Activated CD8-positive, alpha-beta T cell treated with anti-CD3 and anti-CD28 coated beads, Interleukin-2, amount 10 ng/mL, durations not matched to agents 7 days and 5 days (primary cell): ENCODE data around the gene LGI2. TPM values are rescaled to one million over a fixed set of nuclear protein-coding genes. Genes with fewer than 3 reads are reported as not detected.

Experiments used
- ATAC-seq: fragments of 150-1000 bp; cut with Tn5 transposase; one replicate; pipeline ENCODE4 v1.10.0; 2021; ENCODE audit warnings: moderate library complexity
- CTCF ChIA-PET: fragments of 350-600 bp; sonication (Branson Sonifier 250); formaldehyde crosslinking; loops from one replicate; lab custom pipeline; 2021; ENCODE audit warnings: antibody characterized with exemption; lab: Charles Lee
- POLR2A ChIA-PET: fragments of 350-600 bp; sonication (Branson Sonifier 250); formaldehyde crosslinking; loops from one replicate; lab custom pipeline; 2021; ENCODE audit warnings: antibody characterized with exemption; lab: Charles Lee
- DNase-seq: peaks from one replicate; pipeline ENCODE4 v3.0.0-alpha.2; 2020
- H3K27ac Mint-ChIP-seq: one replicate; pipeline ENCODE4 v1.8.0; 2021; ENCODE audit warnings: mild to moderate bottlenecking, mixed read lengths
- H3K27me3 Mint-ChIP-seq: one replicate; pipeline ENCODE4 v1.8.0; 2021; ENCODE audit warnings: low read depth, mixed read lengths
- H3K36me3 Mint-ChIP-seq: one replicate; pipeline ENCODE4 v1.8.0; 2021; ENCODE audit warnings: low read depth, mixed read lengths
- H3K4me1 Mint-ChIP-seq: one replicate; pipeline ENCODE4 v1.8.0; 2021; ENCODE audit warnings: low read depth, mixed read lengths
- H3K4me3 Mint-ChIP-seq: one replicate; pipeline ENCODE4 v1.8.0; 2021; ENCODE audit warnings: mild to moderate bottlenecking, mixed read lengths
- H3K9me3 Mint-ChIP-seq: one replicate; pipeline ENCODE4 v1.8.0; 2022; ENCODE audit warnings: mixed read lengths; ENCODE audit not compliant: insufficient read depth
- total RNA-seq, 2 experiments: library from RNA; stranded (reverse); gene quantifications; one replicate each; pipeline ENCODE4 v1.2.3, GENCODE V29; 2021

LGI2 gene
- total RNA-seq, 2 experiments from 2014 or later, result not detected

- Mint-ChIP-seq H3K9me3 (no peaks in the 10 kb centered on the region), H3K27me3 (no peaks in the 10 kb centered on the region), H3K36me3 (no peaks in the 10 kb centered on the region), H3K27ac (no peak overlapping the region), H3K4me1 (no peaks in the 10 kb centered on the region), H3K4me3 (no peak overlapping the region)
- ChIA-PET CTCF (no interaction called here), POLR2A (no interaction called here)
- DNase-seq, result no peak
- no peak for ATAC-seq
These were observed 41.4 kb downstream of the LGI2 start for GRCh38 chr4:24989327-24989726.

GRCh38 chr4:24988776-24989175, 42.0 kb downstream of the LGI2 start:
- Mint-ChIP-seq H3K4me3 (no peak overlapping the region), H3K9me3 (no peaks in the 10 kb centered on the region), H3K27ac (no peak overlapping the region), H3K27me3 (no peaks in the 10 kb centered on the region), H3K36me3 (no peaks in the 10 kb centered on the region), H3K4me1 (no peaks in the 10 kb centered on the region)
- CTCF ChIA-PET, result no interaction called here
- POLR2A ChIA-PET, result no interaction called here
- DNase-seq, result no peak
- ATAC-seq, result no peak

DNA sequence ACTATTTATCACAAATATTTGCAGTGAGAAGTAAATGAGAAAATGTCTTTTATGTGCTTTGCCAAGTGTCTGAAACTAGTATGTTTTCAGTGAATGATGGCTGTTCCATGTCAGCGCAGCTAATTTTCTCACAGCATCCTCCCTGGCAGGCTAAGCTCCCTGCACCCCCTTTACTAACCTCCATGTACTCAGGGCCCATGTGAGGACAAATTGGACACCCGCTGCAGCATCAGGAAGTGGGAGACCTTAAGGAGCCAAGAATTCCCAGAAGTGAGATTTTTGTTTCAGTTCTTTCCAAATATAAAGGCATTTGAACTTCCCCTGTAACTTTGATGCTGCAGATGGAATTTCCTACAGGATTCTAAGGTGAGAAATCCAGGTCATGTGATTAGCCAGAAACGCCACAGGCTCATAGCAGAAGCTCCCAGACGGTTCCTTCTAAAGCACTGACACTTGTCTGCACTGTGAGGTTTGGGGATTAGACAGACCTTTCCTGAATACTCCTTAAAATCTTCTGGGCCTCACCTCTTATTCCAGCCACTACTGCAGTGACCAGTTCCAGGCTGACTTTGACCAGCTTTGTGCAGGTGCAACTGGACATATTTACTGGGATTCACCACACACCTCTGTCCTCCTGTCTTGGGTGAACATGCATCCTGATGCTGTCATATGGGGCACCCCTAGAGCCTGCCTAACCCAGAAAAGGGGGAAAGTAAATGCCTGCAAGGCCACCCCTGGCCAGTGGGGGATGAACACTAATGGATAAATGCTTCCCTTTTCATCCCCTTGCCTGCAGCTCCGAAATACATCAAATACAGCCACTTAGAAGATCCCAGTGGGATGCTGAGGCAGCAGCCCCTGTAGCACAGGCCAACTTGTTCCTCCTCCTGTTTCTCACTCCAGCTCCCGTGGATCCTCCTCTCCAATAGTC, 45.9 kb downstream of the LGI2 start:
- peaks cover 5% of the 10 kb centered on the region for H3K4me1 Mint-ChIP-seq
- H3K36me3 Mint-ChIP-seq, result no peaks in the 10 kb centered on the region
- no peaks in the 10 kb centered on the region for H3K9me3 Mint-ChIP-seq
- ChIA-PET POLR2A (no interaction called here), CTCF (interaction anchor here (1.6 kb wide), 1 partner anchor 160 kb away, joined by 5 read pairs; no protein-coding TSS in a partner anchor)
- ATAC-seq (no peak), DNase-seq (no peak)
- H3K27me3 Mint-ChIP-seq, result no peaks in the 10 kb centered on the region
- H3K27ac Mint-ChIP-seq, result no peak overlapping the region
- no peak overlapping the region for H3K4me3 Mint-ChIP-seq

- Mint-ChIP-seq H3K27ac (no peak overlapping the region), H3K4me3 (no peak overlapping the region), H3K4me1 (peaks cover 11% of the 10 kb centered on the region), H3K27me3 (peaks cover 3% of the 10 kb centered on the region), H3K36me3 (no peaks in the 10 kb centered on the region), H3K9me3 (no peaks in the 10 kb centered on the region)
- ATAC-seq (no peak), DNase-seq (no peak)
- ChIA-PET CTCF (interaction anchor here (0.6 to 5.2 kb wide), 18 partner anchors 10 to 491 kb away, joined by 3 to 52 read pairs (median 4); partner anchors contain the start of gene SEPSECS), POLR2A (interaction anchor here (0.7 kb wide), 1 partner anchor 518 kb away, joined by 4 read pairs; no protein-coding TSS in a partner anchor)
These were observed 50.0 kb downstream of the LGI2 start for GRCh38 chr4:24980740-24981139.

DNA sequence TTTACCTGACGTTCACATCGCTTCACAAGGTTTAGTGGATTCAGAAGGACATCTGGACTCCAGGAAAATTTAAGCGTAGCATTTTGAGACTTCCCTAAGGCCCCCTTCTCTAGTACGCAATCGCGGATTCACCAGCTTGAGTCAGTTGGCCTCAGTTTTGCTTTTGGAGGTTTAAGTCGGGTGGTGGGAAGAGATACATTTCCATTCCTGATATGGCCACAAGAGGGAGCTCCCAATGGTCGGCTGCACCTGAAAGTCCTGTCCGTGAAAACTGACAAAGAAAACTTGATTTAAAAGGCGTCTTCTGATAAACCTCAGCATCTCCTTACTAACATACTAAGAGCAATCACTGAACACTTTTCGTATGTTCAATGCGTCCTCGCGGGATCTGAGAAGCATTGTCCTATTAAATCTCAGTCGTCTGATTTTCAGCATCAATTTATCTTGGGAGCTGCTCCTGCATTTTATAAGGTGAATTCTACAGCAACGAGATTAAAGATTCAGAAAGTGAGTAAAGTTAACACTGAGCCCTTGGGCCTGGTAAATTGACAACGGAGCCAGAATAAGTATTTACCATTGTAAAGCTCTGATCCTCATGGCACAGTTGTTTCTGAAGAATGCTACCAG, 50.6 kb downstream of the LGI2 start:
- peak; percentile 61 for ATAC-seq
- ChIA-PET POLR2A (interaction anchor here (0.7 kb wide), 1 partner anchor 517 kb away, joined by 4 read pairs; no protein-coding TSS in a partner anchor), CTCF (interaction anchor here (0.6 to 5.2 kb wide), 21 partner anchors 10 to 491 kb away, joined by 3 to 52 read pairs (median 4); partner anchors contain the start of gene SEPSECS)
- Mint-ChIP-seq H3K36me3 (no peaks in the 10 kb centered on the region), H3K4me3 (peak overlapping the region; percentile 36), H3K4me1 (peaks cover 11% of the 10 kb centered on the region), H3K9me3 (no peaks in the 10 kb centered on the region), H3K27me3 (peaks cover 3% of the 10 kb centered on the region), H3K27ac (no peak overlapping the region)
- peak; percentile 66 for DNase-seq

- H3K27me3 Mint-ChIP-seq, result peaks cover 3% of the 10 kb centered on the region
- ChIA-PET POLR2A (no interaction called here), CTCF (interaction anchor here (0.8 to 5.2 kb wide), 14 partner anchors 13 to 490 kb away, joined by 3 to 52 read pairs (median 5); partner anchors contain the start of gene SEPSECS)
- peaks cover 11% of the 10 kb centered on the region for H3K4me1 Mint-ChIP-seq
- H3K36me3 Mint-ChIP-seq, result no peaks in the 10 kb centered on the region
- no peak for DNase-seq
- no peak for ATAC-seq
- no peak overlapping the region for H3K4me3 Mint-ChIP-seq
- H3K27ac Mint-ChIP-seq, result no peak overlapping the region
- no peaks in the 10 kb centered on the region for H3K9me3 Mint-ChIP-seq
These were observed 51.2 kb downstream of the LGI2 start for GRCh38 chr4:24979554-24979953.

DNA sequence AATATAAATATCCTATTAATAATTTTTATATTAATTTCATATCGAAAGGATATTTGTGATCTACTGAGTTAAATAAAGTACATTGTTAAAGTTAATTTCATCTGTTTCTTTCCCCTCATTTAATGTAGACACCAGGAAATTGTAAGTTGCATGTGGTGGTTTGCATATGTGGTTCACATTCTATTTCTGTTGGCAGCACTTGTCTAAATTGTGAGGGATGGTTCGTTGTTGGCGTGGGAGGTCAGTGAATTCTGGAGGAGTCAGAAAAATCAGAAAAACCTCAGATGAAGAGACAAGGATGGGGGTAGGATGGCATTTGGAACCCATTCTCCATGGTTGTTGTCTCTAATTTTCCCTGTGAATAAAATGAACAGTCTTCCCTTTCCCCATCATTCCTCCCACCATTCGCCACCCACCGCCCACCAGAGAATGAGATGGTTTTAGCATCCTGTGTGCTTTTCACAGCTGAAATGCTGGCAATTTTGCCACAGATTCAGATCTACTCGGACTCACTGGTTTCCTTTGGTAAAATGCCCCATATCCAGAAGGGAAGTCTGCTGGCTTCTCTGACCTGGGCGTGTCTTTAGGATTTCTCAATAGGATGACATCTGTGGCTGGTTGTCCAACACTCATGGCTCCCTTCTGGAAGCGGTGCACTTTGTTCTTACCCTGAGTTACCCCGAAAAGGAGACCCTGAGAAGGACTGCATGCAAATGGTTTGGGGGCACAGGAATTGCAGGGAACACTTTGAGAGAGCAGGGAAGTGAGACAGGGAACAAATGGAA, 52.3 kb downstream of the LGI2 start:
- Mint-ChIP-seq H3K27ac (no peak overlapping the region), H3K36me3 (no peaks in the 10 kb centered on the region), H3K27me3 (peaks cover 5% of the 10 kb centered on the region), H3K4me3 (no peak overlapping the region), H3K9me3 (no peaks in the 10 kb centered on the region), H3K4me1 (peaks cover 11% of the 10 kb centered on the region)
- DNase-seq, result no peak
- ChIA-PET CTCF (interaction anchor here (5.2 kb wide), 1 partner anchor 388 kb away, joined by 52 read pairs; no protein-coding TSS in a partner anchor), POLR2A (no interaction called here)
- ATAC-seq, result no peak

DNA sequence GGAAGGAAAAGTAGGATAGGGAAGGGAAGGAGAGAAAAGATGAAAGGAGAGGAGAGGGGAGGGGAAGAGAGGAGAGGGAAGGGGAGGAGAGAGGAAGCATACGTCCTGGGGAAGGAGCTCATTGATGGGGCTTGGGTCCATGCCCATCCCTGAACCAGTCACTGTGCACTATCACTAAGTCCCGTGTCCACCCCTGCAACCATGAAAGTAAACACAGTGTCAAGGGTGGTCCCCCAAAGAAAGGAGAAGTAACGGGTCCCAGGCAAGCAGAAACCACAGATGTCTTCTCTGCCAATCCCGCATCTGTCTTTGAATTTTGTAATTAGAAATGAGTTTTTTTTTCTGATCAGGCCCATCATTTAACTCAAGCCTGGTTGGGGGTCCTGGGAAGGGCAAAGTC, 55.2 kb downstream of the LGI2 start:
- peaks cover 5% of the 10 kb centered on the region for H3K27me3 Mint-ChIP-seq
- H3K4me1 Mint-ChIP-seq, result peaks cover 11% of the 10 kb centered on the region
- H3K4me3 Mint-ChIP-seq, result no peak overlapping the region
- H3K36me3 Mint-ChIP-seq, result no peaks in the 10 kb centered on the region
- H3K9me3 Mint-ChIP-seq, result no peaks in the 10 kb centered on the region
- ChIA-PET POLR2A (interaction anchor here (0.6 kb wide), 1 partner anchor 543 kb away, joined by 4 read pairs; no protein-coding TSS in a partner anchor), CTCF (no interaction called here)
- no peak for ATAC-seq
- no peak overlapping the region for H3K27ac Mint-ChIP-seq
- no peak for DNase-seq

DNA sequence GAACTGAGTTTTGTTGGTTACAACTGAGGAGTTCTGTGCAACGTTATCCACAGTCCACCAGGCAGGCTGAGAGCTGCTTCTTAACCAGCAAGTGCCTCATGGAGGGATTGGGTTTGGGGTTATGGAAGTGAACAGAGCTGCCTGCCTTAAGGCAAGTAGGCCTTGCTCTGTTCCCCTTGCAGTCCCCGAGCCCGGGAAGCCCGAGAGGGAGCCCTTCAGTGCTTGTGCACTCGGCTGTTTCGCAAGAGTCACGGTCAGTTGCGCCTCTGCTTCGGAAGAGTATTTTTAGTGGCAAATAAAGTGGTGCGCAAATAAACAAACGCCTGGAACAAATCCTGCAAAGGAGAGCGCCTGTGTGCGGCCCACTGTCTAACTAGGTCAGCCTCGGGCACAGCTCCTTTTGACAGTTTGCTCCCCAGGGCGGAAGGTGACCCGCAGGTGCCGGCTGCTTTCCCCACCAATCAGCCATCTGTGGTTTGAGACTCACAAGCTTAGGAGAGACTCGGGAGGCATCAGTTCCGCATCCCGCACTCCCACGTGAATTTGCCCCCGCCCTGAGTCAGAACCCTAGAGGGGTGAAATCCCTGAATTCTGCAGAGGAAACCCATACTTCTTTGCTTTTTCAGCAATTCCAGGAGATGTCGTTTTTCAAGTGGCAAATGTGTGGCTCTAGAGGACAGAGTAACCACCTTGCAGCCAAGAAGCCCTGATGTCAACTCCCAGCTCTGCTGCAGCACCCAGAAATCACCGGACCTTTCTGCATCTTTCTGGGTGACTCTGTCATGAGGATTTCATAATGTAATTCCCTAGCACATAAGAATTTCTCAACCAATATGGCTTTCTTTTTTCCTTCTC, 56.8 kb downstream of the LGI2 start:
- no peaks in the 10 kb centered on the region for H3K36me3 Mint-ChIP-seq
- H3K9me3 Mint-ChIP-seq, result no peaks in the 10 kb centered on the region
- ATAC-seq, result no peak
- peaks cover 5% of the 10 kb centered on the region for H3K27me3 Mint-ChIP-seq
- H3K4me1 Mint-ChIP-seq, result no peaks in the 10 kb centered on the region
- H3K27ac Mint-ChIP-seq, result no peak overlapping the region
- DNase-seq, result no peak
- no peak overlapping the region for H3K4me3 Mint-ChIP-seq
- POLR2A ChIA-PET, result no interaction called here
- CTCF ChIA-PET, result no interaction called here

GRCh38 chr4:24973404-24973746, 57.4 kb downstream of the LGI2 start:
- ATAC-seq (no peak), DNase-seq (no peak)
- H3K9me3 Mint-ChIP-seq, result no peaks in the 10 kb centered on the region
- H3K4me3 Mint-ChIP-seq, result no peak overlapping the region
- peaks cover 5% of the 10 kb centered on the region for H3K27me3 Mint-ChIP-seq
- ChIA-PET POLR2A (no interaction called here), CTCF (interaction anchor here (0.8 kb wide), 1 partner anchor 27 kb away, joined by 3 read pairs; no protein-coding TSS in a partner anchor)
- H3K4me1 Mint-ChIP-seq, result no peaks in the 10 kb centered on the region
- H3K27ac Mint-ChIP-seq, result no peak overlapping the region
- no peaks in the 10 kb centered on the region for H3K36me3 Mint-ChIP-seq

GRCh38 chr4:24971192-24971591, 59.6 kb downstream of the LGI2 start:
- H3K36me3 Mint-ChIP-seq, result no peaks in the 10 kb centered on the region
- ATAC-seq, result no peak
- CTCF ChIA-PET, result no interaction called here

More at GRCh38 chr4:24971192-24971591, 59.6 kb downstream of the LGI2 start:
- Mint-ChIP-seq H3K27ac (no peak overlapping the region), H3K9me3 (peaks cover 3% of the 10 kb centered on the region), H3K27me3 (peaks cover 2% of the 10 kb centered on the region), H3K4me3 (no peak overlapping the region), H3K4me1 (no peaks in the 10 kb centered on the region)
- no peak for DNase-seq
- POLR2A ChIA-PET, result no interaction called here
